ENCODE results near the gene NFATC1. TPM values are rescaled to one million over a fixed set of nuclear protein-coding genes. Genes with fewer than 3 reads are reported as not detected.

The NFATC1 gene
- total RNA-seq, 4 donors from 2014 or later: 13.1 to 21.3 (median 16.2) TPM

DNA sequence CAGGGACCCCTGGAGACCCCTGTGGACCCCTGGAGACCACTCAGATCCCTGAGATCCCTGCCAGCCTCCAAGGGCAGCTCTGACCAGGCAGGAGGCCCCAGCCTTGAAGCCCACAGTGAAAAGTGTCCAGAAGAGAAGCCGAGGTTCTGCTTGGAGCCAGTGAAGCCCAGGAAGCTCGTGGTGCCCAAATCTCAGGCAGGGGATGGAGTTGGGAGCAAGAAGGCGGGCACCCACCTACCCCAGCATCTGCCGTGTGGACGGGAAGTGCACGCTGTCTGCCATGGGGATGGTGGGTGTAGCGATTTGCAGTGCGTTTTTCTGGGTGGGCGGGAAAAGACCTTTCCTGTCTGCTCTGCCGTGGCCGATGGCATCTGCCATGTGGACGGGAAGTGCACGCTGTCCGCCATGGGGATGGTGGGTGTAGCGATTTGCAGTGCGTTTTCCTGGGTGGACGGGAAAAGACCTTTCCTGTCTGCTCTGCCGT lies 163.2 kb downstream of the NFATC1 start:
- no peak for ATAC-seq
- H3K27me3 ChIP-seq: no peaks in the 10 kb centered on the region
- H3K9me3 ChIP-seq: no peaks in the 10 kb centered on the region

DNA sequence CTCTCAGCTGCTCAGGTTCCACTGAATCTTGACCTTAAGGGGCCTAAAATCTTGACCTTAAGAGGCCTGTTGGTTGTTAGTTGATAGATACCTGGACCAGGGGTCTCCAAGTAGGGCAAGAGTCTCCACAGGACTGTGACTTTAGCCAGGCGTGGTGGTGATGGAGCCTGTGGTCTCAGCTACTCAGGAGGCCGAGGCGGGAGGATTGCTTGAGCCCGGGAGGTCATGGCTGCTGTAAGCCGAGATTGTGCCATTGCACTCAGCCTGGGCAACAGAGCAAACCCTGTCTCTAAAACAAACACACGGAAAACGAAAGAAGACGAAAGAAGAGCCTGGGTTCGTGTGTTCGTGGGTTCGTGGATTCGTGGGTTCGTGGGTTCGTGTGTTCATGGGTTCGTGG lies 163.7 kb downstream of the NFATC1 start:
- H3K27me3 ChIP-seq: no peaks in the 10 kb centered on the region
- no peak overlapping the region for H3K27ac ChIP-seq
- TF ChIP-seq, protein P1, sequence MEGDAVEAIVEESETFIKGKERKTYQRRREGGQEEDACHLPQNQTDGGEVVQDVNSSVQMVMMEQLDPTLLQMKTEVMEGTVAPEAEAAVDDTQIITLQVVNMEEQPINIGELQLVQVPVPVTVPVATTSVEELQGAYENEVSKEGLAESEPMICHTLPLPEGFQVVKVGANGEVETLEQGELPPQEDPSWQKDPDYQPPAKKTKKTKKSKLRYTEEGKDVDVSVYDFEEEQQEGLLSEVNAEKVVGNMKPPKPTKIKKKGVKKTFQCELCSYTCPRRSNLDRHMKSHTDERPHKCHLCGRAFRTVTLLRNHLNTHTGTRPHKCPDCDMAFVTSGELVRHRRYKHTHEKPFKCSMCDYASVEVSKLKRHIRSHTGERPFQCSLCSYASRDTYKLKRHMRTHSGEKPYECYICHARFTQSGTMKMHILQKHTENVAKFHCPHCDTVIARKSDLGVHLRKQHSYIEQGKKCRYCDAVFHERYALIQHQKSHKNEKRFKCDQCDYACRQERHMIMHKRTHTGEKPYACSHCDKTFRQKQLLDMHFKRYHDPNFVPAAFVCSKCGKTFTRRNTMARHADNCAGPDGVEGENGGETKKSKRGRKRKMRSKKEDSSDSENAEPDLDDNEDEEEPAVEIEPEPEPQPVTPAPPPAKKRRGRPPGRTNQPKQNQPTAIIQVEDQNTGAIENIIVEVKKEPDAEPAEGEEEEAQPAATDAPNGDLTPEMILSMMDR (IDR thresholded peaks at IDR 0.05): no peak
- TF ChIP-seq POLR2A (IDR thresholded peaks at IDR 0.05): no peak
- no peak for TF ChIP-seq EP300 (IDR thresholded peaks at IDR 0.05)
- TF ChIP-seq POLR2AphosphoS5 (IDR thresholded peaks at IDR 0.05): no peak
- no peaks in the 10 kb centered on the region for H3K9me3 ChIP-seq
- ATAC-seq: no peak
- H3K36me3 ChIP-seq: no peaks in the 10 kb centered on the region
- no peak overlapping the region for H3K4me3 ChIP-seq
- H3K4me1 ChIP-seq: no peaks in the 10 kb centered on the region
- 94 to 96% methylated on average over 8 to 13 of the region's 15 CpGs for WGBS, 2 donors (ENCODE audit: low coverage in 1 of 2)

More for the DNA sequence above, 163.2 kb downstream of the NFATC1 start:
- 93 to 96% methylated on average over 3 to 8 of the region's 18 CpGs for WGBS, 2 donors (ENCODE audit: low coverage in 1 of 2)
- H3K36me3 ChIP-seq: no peaks in the 10 kb centered on the region
- TF ChIP-seq POLR2A (IDR thresholded peaks at IDR 0.05) (no peak), EP300 (IDR thresholded peaks at IDR 0.05) (no peak), POLR2AphosphoS5 (IDR thresholded peaks at IDR 0.05) (no peak)
- TF ChIP-seq, protein P1 (IDR thresholded peaks at IDR 0.05): no peak
- H3K27ac ChIP-seq: no peak overlapping the region
- H3K4me1 ChIP-seq: no peaks in the 10 kb centered on the region
- H3K4me3 ChIP-seq: no peak overlapping the region

DNA sequence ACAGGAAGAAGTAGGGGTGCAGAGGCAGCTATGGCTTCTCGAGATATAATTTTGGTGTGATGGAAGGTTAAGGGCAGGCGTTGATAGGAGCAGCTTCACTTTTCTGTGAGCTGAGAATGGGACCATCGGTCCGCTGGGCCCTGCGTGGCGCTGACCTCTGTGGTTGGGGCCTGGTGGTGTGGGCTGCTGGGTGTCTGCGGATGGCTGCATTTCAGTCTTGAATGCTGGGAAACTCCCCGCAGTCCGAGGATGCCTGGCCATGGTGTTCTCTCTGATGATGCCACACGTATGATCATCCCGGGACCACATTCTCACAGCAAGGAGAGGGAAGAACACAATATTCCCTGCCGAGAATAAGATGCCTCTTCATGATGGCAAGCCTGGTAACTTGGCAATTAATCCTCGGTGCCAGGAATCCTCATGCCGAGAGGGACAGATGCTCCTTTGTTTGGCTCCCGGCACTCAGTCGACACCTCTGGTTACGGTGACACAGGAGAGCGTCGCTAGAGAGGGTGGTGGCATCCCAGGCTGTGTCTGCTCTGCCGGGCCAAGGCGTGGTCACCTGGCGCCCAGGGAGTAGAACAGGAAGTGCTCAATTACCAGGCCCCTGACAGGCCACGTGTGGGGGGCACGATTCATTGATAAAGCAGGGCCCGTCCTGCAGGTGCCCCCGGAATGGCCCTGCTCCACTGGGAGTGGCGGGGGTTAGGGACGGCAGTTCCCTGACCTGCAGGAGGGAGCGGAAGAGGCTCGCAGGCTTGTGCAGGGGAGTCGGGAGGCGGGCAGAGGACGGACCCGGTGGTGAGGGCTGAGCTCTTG lies 164.5 kb downstream of the NFATC1 start:
- no peaks in the 10 kb centered on the region for H3K36me3 ChIP-seq
- H3K27me3 ChIP-seq: no peaks in the 10 kb centered on the region
- no peaks in the 10 kb centered on the region for H3K9me3 ChIP-seq
- H3K27ac ChIP-seq: no peak overlapping the region
- TF ChIP-seq, protein P1 (IDR thresholded peaks at IDR 0.05): no peak
- TF ChIP-seq POLR2AphosphoS5 (IDR thresholded peaks at IDR 0.05) (no peak), POLR2A (IDR thresholded peaks at IDR 0.05) (no peak), EP300 (IDR thresholded peaks at IDR 0.05) (no peak)
- H3K4me1 ChIP-seq: no peaks in the 10 kb centered on the region
- WGBS, 2 donors (ENCODE audit: low coverage in 1 of 2): 88 to 100% methylated on average over 3 to 20 of the region's 34 CpGs
- no peak overlapping the region for H3K4me3 ChIP-seq
- no peak for ATAC-seq

DNA sequence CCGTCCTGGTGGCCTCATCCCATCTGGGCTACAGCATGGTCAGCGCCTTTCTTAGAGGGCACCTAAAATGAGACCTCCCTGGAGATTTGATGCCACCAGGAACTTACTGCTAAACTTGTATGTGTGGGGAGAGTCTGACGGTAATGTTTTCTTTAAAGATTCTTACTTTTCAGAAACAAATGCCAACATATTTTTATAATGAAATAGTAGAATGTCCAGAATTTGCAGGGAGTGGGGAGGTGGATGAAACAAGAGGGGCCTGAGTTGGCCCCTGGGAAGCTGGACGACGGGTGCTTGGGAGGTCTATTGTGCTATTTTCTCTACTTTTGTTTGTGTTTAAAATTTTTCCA lies 165.1 kb downstream of the NFATC1 start:
- WGBS, 2 donors (ENCODE audit: low coverage in 1 of 2): 69 to 81% methylated on average over 2 to 3 of the region's 5 CpGs
- H3K4me3 ChIP-seq: no peak overlapping the region
- no peaks in the 10 kb centered on the region for H3K27me3 ChIP-seq
- no peaks in the 10 kb centered on the region for H3K36me3 ChIP-seq
- no peak for ATAC-seq
- no peaks in the 10 kb centered on the region for H3K4me1 ChIP-seq
- H3K9me3 ChIP-seq: no peaks in the 10 kb centered on the region
- TF ChIP-seq, protein P1 (IDR thresholded peaks at IDR 0.05): no peak
- TF ChIP-seq POLR2A (IDR thresholded peaks at IDR 0.05) (no peak), POLR2AphosphoS5 (IDR thresholded peaks at IDR 0.05) (no peak), EP300 (IDR thresholded peaks at IDR 0.05) (no peak)
- no peak overlapping the region for H3K27ac ChIP-seq

DNA sequence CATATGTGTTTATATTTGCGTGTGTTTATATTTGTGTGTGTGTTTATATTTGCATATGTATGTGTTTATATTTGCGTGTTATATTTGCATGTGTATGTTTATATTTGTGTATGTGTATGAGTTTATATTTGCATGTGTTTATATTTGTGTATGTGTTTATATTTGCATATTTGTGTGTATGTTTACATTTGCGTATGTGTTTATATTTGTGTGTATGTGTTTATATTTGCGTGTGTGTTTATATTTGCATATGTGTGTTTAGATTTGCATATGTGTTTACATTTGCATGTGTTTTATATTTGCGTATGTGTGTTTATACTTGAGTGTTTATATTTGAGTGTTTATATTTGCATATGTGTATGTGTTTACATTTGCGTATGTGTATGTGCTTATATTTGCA lies 168.2 kb downstream of the NFATC1 start:
- H3K4me1 ChIP-seq: peaks cover 0 to 8% (median 4%) of the 10 kb centered on the region in 3 donors
- no peak overlapping the region for H3K27ac ChIP-seq
- H3K4me3 ChIP-seq: no peak overlapping the region
- H3K9me3 ChIP-seq: no peaks in the 10 kb centered on the region
- H3K36me3 ChIP-seq: no peaks in the 10 kb centered on the region
- ATAC-seq: no peak
- TF ChIP-seq POLR2AphosphoS5 (IDR thresholded peaks at IDR 0.05) (no peak), EP300 (IDR thresholded peaks at IDR 0.05) (no peak)
- TF ChIP-seq, protein P1 (IDR thresholded peaks at IDR 0.05): no peak
- H3K27me3 ChIP-seq: peaks cover 13% of the 10 kb centered on the region
- WGBS, 2 donors (ENCODE audit: low coverage in 1 of 2): 86 to 91% methylated on average over 6 of the region's 6 CpGs
